ENCODE results near the gene INVS. TPM values are rescaled to one million over a fixed set of nuclear protein-coding genes. Genes with fewer than 3 reads are reported as not detected.
"Not testable (repeated sequence)": the region's sequence is repeated elsewhere in the genome, so short reads cannot be mapped to it uniquely, and the experiment has no call there.

Gene INVS
- total RNA-seq, 1 experiment from 2014 or later = 27.0 TPM

DNA sequence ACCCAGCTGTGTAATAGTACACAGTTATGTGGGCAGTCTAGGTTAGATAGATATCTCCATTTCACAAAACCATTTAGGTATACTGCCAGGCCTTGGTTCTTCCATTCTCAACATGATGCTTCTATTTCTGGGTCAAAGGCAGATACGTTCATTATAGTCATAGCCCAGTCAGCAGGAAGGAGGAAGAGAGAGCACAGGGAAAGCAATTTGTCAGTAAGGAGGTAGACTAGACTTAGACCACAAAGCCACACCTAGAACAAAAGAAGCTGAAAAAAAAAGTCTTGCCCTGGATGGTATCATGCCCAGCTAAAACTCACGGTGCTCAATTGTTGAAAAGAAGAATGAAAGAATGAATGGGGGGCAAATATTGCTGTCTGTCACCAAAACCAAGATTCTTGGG lies 7.6 kb downstream of the INVS start:
- no peak for DNase-seq (ENCODE audit: low spot score)
- in situ Hi-C loops (cut with HindIII; ENCODE audit: low sequenced_read_pairs) = no loop called here

DNA sequence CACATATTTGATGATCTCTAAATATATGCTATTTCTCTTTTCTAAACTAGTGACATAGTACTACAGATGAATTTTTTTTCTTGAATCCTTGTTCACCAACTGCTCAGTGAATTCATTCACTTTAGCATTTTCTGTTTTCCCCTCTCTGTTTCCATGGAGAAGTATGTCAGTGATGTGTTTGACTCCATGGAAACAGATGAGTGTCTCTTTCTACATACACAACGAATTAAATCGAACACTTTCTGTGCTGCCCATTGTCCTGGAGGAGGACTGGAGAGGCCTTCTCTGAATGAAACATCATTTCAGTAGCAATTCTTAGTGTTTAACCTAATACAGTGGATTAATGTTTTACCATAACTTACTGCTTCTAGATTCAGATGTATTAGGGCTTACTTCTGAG lies 9.5 kb downstream of the INVS start:
- DNase-seq (ENCODE audit: low spot score) = no peak
- in situ Hi-C loops (cut with HindIII; ENCODE audit: low sequenced_read_pairs) = no loop called here

DNA sequence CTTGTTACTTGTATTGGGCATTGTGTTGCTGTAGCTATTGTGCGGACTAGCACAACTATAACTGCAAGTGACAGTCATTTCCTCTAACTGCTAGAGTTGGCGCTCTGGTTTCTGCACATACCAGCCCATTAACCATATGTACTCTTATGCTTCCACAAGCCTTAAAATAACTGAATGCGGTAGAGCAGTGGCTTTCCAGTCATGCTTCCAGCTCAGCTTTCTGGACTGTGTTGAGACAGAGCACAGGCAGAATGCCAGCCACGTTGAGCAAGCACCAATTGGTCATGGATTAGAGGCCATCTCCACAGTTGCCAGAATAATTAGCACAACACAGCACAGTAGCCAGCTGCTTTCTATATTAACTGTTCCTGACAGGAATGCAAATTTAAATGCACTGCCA lies 12.2 kb downstream of the INVS start:
- peak; percentile 89 for DNase-seq (ENCODE audit: low spot score)
- in situ Hi-C loops (cut with HindIII; ENCODE audit: low sequenced_read_pairs) = no loop called here

DNA sequence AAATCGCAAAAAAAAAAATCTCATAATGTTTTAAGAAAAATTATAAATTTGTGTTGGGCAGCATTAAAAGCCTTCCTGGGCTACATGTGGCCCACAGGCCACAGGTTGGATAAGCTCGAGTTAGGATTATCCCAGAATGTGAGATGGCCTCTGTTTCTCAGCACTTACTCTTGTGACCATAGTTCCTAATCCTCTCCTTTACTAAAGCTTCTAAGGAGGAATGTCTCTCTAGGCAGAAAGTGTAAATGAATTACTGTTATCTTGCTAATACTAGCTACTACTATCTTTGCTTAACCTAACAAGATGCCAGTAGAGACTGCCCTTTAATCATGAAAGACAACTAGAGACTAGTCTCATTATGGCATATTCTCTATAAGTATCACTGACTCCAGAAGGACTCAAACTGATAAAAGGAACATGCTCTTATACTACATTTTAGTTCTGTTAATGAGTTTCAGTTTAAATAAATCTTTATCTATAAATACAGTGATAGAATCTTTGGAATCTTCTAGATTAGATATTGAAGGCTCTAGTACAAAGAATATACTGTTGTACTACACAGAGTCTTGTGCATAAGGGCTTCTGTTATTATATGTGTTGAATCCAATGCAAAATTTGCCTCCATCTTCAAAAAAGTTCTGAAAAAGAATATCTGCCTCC lies 13.8 kb downstream of the INVS start:
- no peak for DNase-seq (ENCODE audit: low spot score)
- in situ Hi-C loops (cut with HindIII; ENCODE audit: low sequenced_read_pairs) = no loop called here

DNA sequence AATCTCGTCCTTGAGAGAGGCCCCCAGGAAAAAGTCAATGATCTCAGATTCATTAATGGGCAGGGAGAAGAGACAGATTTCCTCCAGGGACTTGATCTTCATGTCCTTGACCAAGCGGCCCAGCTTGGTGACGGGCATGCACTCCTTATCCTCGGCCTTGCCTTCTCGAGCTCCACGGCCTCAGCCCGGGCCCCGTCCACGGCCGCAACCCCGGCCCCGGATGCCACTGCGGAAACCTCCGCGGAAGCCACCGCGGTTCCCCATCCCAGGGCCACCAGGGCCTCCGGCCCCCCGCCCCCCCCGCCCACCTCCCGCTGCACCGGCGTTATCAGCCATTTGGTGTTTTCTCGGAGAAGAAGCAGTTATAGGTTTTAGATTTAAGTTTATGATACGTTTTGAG lies 18.3 kb downstream of the INVS start:
- in situ Hi-C loops (cut with HindIII; ENCODE audit: low sequenced_read_pairs) = no loop called here
- no peak for DNase-seq (ENCODE audit: low spot score)

DNA sequence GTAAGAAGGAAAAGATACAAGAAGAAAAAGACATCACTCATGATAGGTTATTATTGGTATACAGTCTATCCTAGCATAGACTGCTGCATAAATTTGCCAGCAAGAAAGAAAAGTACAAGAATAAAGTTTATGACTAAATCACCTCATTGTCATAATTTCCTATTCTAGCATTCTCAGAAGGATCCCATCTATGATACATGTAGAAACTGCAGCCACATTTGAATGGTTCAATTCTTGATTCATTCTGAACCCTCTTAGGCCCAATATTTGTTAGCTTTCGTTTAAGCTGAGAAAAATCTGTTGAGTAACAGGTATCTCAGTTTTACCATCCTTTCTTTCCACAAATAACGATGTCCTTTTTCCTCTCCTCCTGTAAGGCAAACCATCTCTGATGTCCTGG lies 21.2 kb downstream of the INVS start:
- no peak for DNase-seq (ENCODE audit: low spot score)
- in situ Hi-C loops (cut with HindIII; ENCODE audit: low sequenced_read_pairs) = no loop called here

DNA sequence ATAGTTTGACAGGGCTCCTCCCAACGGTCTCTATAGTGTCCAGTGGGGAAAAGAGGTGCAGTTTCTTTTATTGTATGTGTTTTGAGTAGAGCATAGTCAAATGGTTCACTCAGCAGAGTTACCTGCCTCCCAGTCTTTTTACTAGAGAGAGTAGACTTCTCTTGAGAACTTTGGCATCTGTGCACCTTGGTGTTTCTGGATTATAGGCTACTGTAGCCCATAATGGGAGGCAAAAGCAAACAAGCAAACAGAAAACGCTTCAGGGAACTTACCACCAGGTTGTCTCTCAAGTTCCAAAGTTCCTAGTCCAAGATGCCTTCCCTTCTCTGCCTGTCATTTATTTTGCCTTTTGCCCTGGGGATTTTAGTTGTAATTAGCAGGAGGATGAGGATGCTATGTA lies 26.2 kb downstream of the INVS start:
- no peak for DNase-seq (ENCODE audit: low spot score)
- in situ Hi-C loops (cut with HindIII; ENCODE audit: low sequenced_read_pairs) = no loop called here

DNA sequence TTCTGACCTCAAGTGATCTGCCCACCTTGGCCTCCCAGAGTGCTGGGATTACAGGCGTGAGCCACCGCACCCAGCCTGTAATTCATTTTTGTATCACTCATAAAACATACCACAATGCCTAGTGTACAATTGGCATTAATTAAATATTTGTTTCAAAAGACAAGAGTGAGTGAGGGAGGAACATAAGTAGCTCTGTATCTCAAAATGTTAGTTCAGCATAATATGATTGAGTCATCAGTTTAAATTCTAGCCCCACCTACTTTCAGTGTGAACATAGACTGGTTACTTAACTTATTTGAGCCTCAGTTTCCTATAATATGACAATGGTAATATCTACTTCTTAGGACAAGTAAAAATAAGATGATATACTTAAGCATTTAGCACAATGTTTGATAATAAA lies 26.9 kb downstream of the INVS start:
- no peak for DNase-seq (ENCODE audit: low spot score)
- in situ Hi-C loops (cut with HindIII; ENCODE audit: low sequenced_read_pairs) = no loop called here

DNA sequence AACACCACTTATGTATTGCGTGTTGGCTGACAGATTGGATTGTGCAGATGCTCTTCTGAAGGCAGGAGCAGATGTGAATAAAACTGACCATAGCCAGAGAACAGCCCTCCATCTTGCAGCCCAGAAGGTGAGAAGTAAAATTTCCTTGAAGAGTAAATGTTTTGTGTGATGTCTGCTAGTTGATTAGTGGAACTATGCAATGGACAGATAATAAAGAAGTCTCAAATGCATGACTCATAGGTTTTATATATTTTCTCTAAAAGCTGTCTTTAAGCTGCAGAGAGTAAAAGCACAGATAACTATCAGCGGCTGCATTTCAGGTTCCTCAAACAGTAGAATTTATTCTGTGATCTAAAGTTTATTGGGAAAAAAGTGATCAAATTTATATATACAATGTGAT lies 27.4 kb downstream of the INVS start:
- no peak for DNase-seq (ENCODE audit: low spot score)
- in situ Hi-C loops (cut with HindIII; ENCODE audit: low sequenced_read_pairs) = no loop called here

DNA sequence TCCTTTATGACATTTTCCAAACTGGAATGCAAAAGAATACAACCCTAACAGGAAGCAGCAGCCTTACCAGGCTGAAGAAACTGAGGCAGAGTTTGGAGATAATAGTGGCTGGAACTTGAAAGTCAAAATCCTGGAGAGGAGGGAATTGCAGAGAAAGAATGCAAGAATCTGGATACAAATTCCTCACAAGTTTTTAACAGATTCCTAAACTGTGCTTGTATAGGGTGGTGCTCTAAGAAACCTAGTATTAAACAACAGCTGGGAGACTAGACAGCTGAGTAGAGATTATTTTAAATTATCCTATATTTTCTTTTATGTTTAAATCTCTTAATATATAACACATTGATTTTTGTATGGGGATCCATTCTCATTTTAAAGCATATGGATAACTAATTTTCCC lies 30.7 kb downstream of the INVS start:
- in situ Hi-C loops (cut with HindIII; ENCODE audit: low sequenced_read_pairs) = no loop called here
- DNase-seq (ENCODE audit: low spot score) = no peak

DNA sequence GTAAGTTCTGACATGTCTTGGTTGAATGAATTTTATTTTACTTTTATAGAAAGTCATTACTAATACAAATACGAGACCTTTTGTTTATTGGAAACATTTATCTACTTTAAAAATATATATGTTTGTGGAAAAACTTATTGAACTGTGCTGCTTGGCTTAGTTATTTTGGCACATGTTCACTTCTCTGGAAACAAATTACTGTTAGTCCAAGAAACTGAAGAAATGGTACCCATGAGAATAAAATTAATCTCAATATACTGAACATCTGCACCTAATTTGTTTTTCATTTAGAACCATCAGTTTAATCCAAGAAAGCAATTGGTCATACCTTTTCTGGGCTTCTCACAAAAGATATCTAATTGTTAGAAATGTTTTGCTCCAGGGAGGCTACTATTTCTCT lies 32.2 kb downstream of the INVS start:
- in situ Hi-C loops (cut with HindIII; ENCODE audit: low sequenced_read_pairs) = no loop called here
- DNase-seq (ENCODE audit: low spot score) = no peak

DNA sequence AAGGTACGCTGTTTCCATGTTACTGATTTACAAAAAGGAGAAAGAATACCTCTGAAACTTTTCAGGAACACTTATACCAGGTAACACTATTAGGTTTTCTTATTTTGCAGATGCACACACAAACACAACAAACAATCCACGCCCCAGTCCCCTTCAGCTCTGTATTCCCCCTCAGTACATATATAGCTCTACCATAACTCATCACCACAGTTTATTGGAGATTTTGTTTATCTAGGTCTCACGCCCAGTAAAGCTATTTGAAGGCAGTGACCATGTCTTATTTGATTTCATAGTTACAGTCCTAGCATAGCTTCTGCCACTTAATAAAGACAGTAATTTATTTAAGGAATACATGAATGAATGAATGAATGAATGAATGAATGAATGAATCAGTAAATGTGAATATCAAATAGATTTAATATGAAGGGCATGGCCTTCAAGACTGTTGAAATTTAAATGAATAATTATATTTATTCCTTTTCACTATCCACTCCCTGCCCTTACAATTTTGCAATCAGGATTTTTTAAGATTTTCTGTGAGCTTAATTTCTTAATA lies 32.9 kb downstream of the INVS start:
- in situ Hi-C loops (cut with HindIII; ENCODE audit: low sequenced_read_pairs) = no loop called here
- DNase-seq (ENCODE audit: low spot score) = no peak

DNA sequence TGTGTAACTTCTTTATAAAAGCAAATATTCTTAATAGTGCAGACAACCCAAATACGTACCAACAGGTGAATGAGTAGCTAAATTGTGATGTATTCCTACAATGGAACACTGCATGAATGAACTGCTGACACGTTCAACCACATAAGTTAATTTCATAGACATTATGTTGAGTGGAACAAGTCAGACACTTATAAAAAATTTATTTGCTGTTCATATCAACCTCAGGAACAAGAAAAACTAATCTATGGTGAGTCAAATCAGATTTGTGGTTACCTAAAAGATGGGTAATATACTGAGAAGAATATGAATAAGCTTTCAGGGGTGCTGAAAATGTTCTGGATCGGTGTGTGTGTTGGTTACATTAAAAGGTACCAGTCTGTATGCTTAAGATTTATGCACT lies 35.7 kb downstream of the INVS start:
- in situ Hi-C loops (cut with HindIII; ENCODE audit: low sequenced_read_pairs) = no loop called here

DNA sequence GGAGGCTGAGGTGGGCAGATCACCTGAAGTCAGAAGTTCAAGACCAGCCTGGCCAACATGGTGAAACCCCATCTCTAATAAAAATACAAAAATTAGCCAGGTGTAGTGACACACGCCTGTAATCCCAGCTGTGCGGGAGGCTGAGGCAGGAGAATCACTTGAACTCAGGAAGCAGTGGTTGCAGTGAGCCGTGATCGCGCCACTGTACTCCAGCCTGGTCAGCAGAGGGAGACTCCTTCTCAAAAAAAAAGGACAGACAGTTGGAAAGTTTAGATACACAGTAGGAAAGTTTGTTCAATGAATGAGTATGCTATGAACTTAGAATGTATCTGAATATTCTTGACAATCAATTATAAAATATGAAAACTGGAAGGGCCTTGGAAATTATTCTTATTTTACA lies 37.8 kb downstream of the INVS start:
- DNase-seq (ENCODE audit: low spot score); in situ Hi-C loops (cut with HindIII; ENCODE audit: low sequenced_read_pairs): not testable (repeated sequence)

More for the DNA sequence above, 35.7 kb downstream of the INVS start:
- DNase-seq (ENCODE audit: low spot score) = no peak

DNA sequence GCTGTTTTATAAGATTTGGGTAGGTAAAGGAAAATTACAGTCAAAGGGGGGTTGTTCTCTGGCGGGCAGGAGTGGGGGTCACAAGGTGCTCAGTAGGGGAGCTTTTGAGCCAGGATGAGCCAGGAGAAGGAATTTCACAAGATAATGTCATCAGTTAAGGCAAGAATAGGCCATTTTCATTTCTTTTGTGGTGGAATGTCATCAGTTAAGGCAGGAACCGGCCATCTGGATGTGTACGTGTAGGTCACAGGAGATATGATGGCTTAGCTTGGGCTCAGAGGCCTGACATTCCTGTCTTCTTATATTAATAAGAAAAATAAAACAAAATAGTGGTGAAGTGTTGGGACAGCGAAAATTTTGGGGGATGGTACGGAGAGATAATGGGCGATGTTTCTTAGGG lies 41.3 kb downstream of the INVS start:
- DNase-seq (ENCODE audit: low spot score); in situ Hi-C loops (cut with HindIII; ENCODE audit: low sequenced_read_pairs): not testable (repeated sequence)

DNA sequence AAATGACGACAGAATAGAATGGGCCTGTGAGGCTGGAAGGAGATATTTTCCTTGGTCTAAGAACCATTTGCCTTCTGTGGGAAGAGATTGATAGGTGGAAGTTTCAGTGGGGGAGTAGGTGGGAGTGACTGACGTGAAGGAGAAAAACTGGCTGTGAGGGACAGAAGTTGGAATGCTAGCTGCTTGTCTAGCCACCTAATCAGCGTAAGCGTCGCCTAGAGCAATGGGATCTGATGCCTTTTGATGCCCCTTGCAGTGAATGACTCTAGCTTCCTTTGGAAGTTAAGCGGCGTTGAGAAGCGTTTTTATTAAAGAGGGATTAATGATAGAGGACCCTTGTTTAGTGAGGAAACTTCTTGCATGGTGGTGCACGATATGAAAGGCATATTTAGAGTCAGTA lies 42.8 kb downstream of the INVS start:
- in situ Hi-C loops (cut with HindIII; ENCODE audit: low sequenced_read_pairs); DNase-seq (ENCODE audit: low spot score): not testable (repeated sequence)

DNA sequence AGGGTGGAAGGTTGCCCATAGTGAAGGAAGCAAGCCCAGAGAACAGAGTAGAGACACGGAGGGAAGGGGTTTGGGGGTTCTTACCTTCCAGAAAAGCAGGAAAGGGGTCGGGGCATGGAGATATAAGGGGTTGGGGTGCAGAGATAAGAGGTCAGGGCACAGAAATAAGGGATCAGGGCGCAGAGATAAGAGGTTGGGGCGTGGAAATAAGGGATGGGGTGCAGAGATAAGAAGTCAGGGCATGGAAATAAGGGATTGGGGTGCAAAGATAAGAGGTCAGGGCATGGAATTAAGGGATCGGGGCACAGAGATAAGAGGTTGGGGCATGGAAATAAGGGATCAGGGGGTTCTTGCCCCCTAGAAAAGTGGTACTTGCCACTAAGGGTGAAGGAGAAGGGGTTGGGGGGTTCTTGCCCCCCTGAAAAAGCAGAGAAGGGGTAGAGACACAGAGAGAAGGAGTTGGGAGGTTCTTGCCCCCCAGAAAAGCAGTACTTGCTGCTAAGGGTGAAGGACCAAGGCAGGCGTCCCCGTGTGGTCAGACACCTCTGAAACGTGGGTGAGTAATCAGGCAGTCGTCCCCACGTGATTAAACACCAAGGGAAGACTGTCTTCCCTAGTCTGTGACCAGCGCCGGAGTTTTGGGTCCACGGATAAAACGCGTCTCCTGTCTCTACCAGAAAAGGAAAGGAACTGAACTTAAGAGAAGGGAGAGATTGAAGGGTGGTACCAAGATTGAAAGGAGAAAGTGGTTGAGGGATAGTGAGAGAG lies 46.3 kb downstream of the INVS start:
- DNase-seq (ENCODE audit: low spot score); in situ Hi-C loops (cut with HindIII; ENCODE audit: low sequenced_read_pairs): not testable (repeated sequence)

DNA sequence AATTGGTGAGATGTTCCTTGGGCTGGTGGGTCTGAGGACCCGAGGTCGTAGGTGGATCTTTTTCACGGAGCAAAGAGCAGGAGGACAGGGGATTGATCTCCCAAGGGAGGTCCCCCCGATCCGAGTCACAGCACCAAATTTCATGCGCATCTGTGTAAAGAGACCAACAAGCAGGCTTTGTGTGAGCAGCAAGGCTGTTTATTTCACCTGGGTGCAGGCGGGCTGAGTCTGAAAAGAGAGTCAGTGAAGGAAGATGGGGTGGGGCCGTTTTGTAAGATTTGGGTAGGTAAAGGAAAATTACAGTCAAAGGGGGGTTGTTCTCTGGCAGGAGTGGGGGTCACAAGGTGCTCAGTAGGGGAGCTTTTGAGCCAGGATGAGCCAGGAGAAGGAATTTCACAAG lies 46.9 kb downstream of the INVS start:
- DNase-seq (ENCODE audit: low spot score); in situ Hi-C loops (cut with HindIII; ENCODE audit: low sequenced_read_pairs): not testable (repeated sequence)

DNA sequence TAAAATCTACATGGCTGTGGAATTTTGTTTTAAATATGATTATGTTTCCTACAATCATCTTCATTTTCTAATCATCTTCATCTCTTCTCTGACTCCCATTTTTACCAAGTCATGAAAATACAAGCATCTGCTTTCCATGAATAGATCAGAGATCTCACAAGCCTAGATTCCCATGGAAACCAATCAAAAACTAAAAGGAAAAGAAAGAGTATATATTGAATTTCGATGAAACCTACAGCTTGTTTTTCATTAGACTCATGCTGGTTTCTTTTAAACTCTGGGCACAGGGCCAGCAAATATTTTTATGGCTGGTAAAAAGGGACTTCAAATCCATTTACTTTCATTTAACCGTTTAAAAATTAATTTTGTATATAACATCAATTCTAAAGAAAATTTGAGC lies 51.2 kb downstream of the INVS start:
- DNase-seq (ENCODE audit: low spot score) = no peak
- in situ Hi-C loops (cut with HindIII; ENCODE audit: low sequenced_read_pairs) = no loop called here

DNA sequence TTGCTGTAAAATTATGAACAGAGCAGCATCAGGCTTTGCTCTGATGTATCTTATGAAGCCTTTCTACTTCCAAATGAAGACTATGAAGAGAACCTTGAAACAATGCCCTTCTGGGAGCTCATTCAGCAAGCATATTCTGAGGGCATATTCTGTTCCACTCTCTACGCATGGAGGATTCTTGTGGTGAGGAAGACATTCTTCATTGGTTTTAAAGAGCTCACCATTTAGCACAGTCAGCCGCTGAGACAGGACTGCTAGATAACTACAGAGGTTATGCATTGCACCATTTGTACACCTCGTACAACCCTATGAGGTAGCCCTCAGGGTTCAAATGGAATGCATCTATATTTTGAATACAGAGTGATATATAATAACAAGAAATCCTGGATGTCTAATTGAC lies 61.0 kb downstream of the INVS start:
- DNase-seq (ENCODE audit: low spot score) = no peak
- in situ Hi-C loops (cut with HindIII; ENCODE audit: low sequenced_read_pairs) = no loop called here

DNA sequence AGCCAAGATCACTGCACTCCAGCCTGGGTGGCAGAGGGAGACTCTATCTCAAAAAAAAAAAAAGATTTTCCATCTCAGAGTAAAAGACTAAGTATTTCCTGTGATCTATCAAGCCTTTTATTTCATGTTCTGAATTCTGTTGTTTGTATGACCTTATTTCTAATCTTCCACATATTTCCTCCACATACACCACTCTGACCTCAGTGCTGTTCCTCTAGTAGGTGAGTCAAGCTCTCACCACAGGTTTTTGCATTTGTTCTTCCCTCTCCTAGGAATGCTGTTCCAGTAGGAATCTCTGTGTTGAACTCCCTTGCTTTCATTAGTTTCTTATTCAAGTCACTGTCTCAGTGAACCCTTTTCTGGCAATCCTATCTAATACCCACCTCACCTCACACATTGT lies 68.1 kb downstream of the INVS start:
- in situ Hi-C loops (cut with HindIII; ENCODE audit: low sequenced_read_pairs) = no loop called here
- DNase-seq (ENCODE audit: low spot score) = no peak
